Keratinocyte (primary cell): Measurements from ENCODE around the gene IL1A. TPM values are rescaled to one million over a fixed set of nuclear protein-coding genes. Genes with fewer than 3 reads are reported as not detected.

ENCODE experiments used
- DNase-seq: peaks from one replicate; pipeline ENCODE4 v3.0.0-alpha.2; 2011; ENCODE audit warnings: low read depth, missing footprints, low spot score
- FAIRE-seq: peaks from 2 replicates; lab custom pipeline; 2011; peaks lifted over from hg19 to GRCh38; lab: Jason Lieb, UNC
- H2AFZ ChIP-seq: 2 replicates; pipeline ENCODE4 v1.6.0; 2012; ENCODE audit warnings: low read length, control low read depth, inconsistent platforms; ENCODE audit not compliant: control insufficient read depth
- H3K27ac ChIP-seq: 2 replicates; pipeline ENCODE4 v1.5.1; 2011; ENCODE audit warnings: low read length; ENCODE audit not compliant: control insufficient read depth, insufficient read depth
- H3K27me3 ChIP-seq: 3 replicates; pipeline ENCODE4 v1.6.0; 2011; ENCODE audit warnings: low read length; ENCODE audit not compliant: control insufficient read depth, insufficient read depth; ENCODE audit errors: extremely low read depth
- H3K36me3 ChIP-seq, 2 experiments: 2 replicates in 1 of 2; 3 replicates in 1 of 2; pipeline ENCODE4 v1.5.1; 2011; ENCODE audit warnings: low read length in 2 of 2, mild to moderate bottlenecking in 1 of 2; ENCODE audit not compliant: control insufficient read depth in 2 of 2, insufficient read depth in 2 of 2; ENCODE audit errors: extremely low read depth in 1 of 2
- H3K4me1 ChIP-seq: 3 replicates; pipeline ENCODE4 v1.5.1; 2011; ENCODE audit warnings: low read length; ENCODE audit not compliant: control insufficient read depth, insufficient read depth; ENCODE audit errors: extremely low read depth
- H3K4me2 ChIP-seq: 3 replicates; pipeline ENCODE4 v1.6.0; 2011; ENCODE audit warnings: low read depth, low read length; ENCODE audit not compliant: control insufficient read depth, insufficient read depth; ENCODE audit errors: extremely low read depth
- H3K4me3 ChIP-seq, 3 experiments: fragments of 200-600 bp in 1 of 3; sonication (generic) in 1 of 3; 2 replicates in 2 of 3; 3 replicates in 1 of 3; pipeline ENCODE4 v1.5.1; 2011 to 2016; ENCODE audit warnings: low read length in 3 of 3, mild to moderate bottlenecking in 3 of 3, control low read depth in 2 of 3, inconsistent platforms in 1 of 3, low read depth in 1 of 3, mixed read lengths in 1 of 3, mixed run types in 1 of 3, moderate library complexity in 1 of 3; ENCODE audit not compliant: control insufficient read depth in 2 of 3, insufficient read depth in 2 of 3; ENCODE audit errors: extremely low read depth in 1 of 3
- H3K79me2 ChIP-seq: 2 replicates; pipeline ENCODE4 v1.6.0; 2012; ENCODE audit warnings: low read length; ENCODE audit not compliant: control insufficient read depth, insufficient read depth
- H3K9ac ChIP-seq: 3 replicates; pipeline ENCODE4 v1.6.0; 2011; ENCODE audit warnings: low read length; ENCODE audit not compliant: control insufficient read depth, insufficient read depth; ENCODE audit errors: extremely low read depth
- H3K9me1 ChIP-seq: 3 replicates; pipeline ENCODE4 v1.6.0; 2011; ENCODE audit warnings: low read length; ENCODE audit not compliant: control insufficient read depth, insufficient read depth; ENCODE audit errors: extremely low read depth
- H3K9me3 ChIP-seq: 2 replicates; pipeline ENCODE4 v1.5.1; 2012; ENCODE audit warnings: low read depth, low read length; ENCODE audit not compliant: control insufficient read depth
- H4K20me1 ChIP-seq: 3 replicates; pipeline ENCODE4 v1.6.0; 2011; ENCODE audit warnings: low read length; ENCODE audit not compliant: control insufficient read depth, insufficient read depth; ENCODE audit errors: extremely low read depth
- EZH2 ChIP-seq: IDR thresholded peaks from one replicate; pipeline ENCODE4 v1.6.1; 2012; ENCODE audit warnings: inconsistent platforms, mild to moderate bottlenecking, low read length, moderate library complexity
- dilution Hi-C: fragments of 300-500 bp; cut with MboI; formaldehyde crosslinking; loops from one replicate; pipeline ENCODE4 v1.7.0; 2020; ENCODE audit warnings: low sequenced_read_pairs; ENCODE audit not compliant: extremely low pct_ligation_motif_present
- polyA plus RNA-seq, 5 experiments: library from polyadenylated mRNA; depleted of rRNA in 3 of 5; stranded (reverse) in 3 of 5; stranded (forward) in 1 of 5; unstranded in 1 of 5; fragments of >200 nt; gene quantifications; 1 replicate in 1 of 5; 2 replicates in 3 of 5; 3 replicates in 1 of 5; pipeline versions ENCODE4 v1.2.1 to v1.2.3, GENCODE V29; 2011 to 2012; ENCODE audit warnings: missing spikeins in 2 of 5, low read depth in 1 of 5, low replicate concordance in 1 of 5
- TF ChIP-seq, protein P1 (sequence below), 3 experiments: IDR thresholded peaks in 1 of 3; conservative IDR thresholded peaks in 1 of 3; optimal IDR thresholded peaks in 1 of 3; 2 replicates in 2 of 3; 3 replicates in 1 of 3; pipeline versions ENCODE3 to v1.5.1; 2011; ENCODE audit warnings: low read length in 3 of 3, mild to moderate bottlenecking in 3 of 3, moderate library complexity in 2 of 3, control low read depth in 1 of 3, inconsistent platforms in 1 of 3; ENCODE audit not compliant: insufficient read depth in 2 of 3; ENCODE audit errors: extremely low read depth in 1 of 3

Gene IL1A
- polyA plus RNA-seq, 1 donor (not counting 4 experiments of a cell fraction or from before 2014, with no cell fraction given): 269 TPM

DNA sequence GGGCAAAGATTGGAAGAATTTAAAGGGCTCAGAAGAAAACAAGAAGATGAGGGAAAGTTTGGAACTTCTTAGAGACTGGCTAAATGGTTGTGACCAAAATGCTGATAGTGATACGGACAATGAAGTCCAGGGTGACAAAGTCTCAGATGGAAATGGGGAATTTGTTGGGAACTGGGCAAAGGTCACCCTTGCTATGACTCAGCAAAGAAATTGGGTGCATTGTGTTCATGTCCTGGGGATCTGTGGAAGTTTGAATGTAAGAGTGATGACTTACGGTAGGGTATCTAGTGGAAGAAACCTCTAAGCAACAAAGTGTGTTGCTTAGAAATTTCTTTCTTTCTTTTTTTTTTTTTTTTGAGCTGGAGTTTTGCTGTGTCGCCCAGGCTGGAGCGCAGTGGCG is 6.0 kb upstream of the IL1A start:
- dilution Hi-C loops: no loop called here
- TF ChIP-seq EZH2: no peak
- TF ChIP-seq, protein P1, sequence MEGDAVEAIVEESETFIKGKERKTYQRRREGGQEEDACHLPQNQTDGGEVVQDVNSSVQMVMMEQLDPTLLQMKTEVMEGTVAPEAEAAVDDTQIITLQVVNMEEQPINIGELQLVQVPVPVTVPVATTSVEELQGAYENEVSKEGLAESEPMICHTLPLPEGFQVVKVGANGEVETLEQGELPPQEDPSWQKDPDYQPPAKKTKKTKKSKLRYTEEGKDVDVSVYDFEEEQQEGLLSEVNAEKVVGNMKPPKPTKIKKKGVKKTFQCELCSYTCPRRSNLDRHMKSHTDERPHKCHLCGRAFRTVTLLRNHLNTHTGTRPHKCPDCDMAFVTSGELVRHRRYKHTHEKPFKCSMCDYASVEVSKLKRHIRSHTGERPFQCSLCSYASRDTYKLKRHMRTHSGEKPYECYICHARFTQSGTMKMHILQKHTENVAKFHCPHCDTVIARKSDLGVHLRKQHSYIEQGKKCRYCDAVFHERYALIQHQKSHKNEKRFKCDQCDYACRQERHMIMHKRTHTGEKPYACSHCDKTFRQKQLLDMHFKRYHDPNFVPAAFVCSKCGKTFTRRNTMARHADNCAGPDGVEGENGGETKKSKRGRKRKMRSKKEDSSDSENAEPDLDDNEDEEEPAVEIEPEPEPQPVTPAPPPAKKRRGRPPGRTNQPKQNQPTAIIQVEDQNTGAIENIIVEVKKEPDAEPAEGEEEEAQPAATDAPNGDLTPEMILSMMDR (optimal IDR thresholded peaks at IDR 0.05 in 1 of 3, IDR thresholded peaks at IDR 0.05 in 1 of 3, conservative IDR thresholded peaks at IDR 0.05 in 1 of 3; ENCODE audit: extremely low read depth in 1 of 3, insufficient read depth in 2 of 3, low read length in 3 of 3): no peak
- no peak overlapping the region for H3K4me3 ChIP-seq
- peaks cover 52% of the 10 kb centered on the region for H3K4me1 ChIP-seq
- H4K20me1 ChIP-seq: no peaks in the 10 kb centered on the region
- H3K79me2 ChIP-seq: peaks cover 6% of the 10 kb centered on the region
- H3K27ac ChIP-seq: no peak overlapping the region
- no peak overlapping the region for H3K4me2 ChIP-seq
- H2AFZ ChIP-seq: no peak overlapping the region
- no peaks in the 10 kb centered on the region for H3K9me3 ChIP-seq
- no peak overlapping the region for H3K9ac ChIP-seq
- no peaks in the 10 kb centered on the region for H3K36me3 ChIP-seq
- no peaks in the 10 kb centered on the region for H3K9me1 ChIP-seq
- DNase-seq: no peak
- H3K27me3 ChIP-seq: no peaks in the 10 kb centered on the region
- FAIRE-seq: no peak

DNA sequence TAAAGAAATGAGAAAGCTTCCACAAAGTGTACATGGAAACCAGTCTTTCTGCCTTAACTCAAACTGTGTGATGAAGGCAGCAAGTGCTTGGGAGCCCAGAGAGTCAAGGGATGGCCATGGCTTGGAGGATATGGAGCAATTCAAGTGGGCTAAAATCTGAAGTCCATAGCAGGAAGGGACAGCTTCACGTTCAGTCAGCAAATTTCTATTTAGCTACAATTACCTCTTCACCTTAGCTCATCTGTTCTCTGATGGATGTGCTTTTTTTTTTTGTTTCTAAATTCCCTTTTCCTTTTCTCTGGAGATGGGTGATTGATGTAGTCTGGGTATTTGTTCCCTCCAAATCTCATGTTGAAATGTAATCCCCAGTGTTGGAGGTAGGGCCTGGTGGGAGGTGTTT is 4.9 kb upstream of the IL1A start:
- H3K27ac ChIP-seq: no peak overlapping the region
- dilution Hi-C loops: no loop called here

More for the DNA sequence above, 4.9 kb upstream of the IL1A start:
- H3K36me3 ChIP-seq: peaks cover 0 to under 1% of the 10 kb centered on the region in 2 experiments
- H3K4me1 ChIP-seq: peaks cover 51% of the 10 kb centered on the region
- H2AFZ ChIP-seq: no peak overlapping the region
- no peak overlapping the region for H3K4me3 ChIP-seq
- no peak for TF ChIP-seq EZH2
- TF ChIP-seq, protein P1 (optimal IDR thresholded peaks at IDR 0.05 in 1 of 3, IDR thresholded peaks at IDR 0.05 in 1 of 3, conservative IDR thresholded peaks at IDR 0.05 in 1 of 3; ENCODE audit: extremely low read depth in 1 of 3, insufficient read depth in 2 of 3, low read length in 3 of 3): no peak
- no peak overlapping the region for H3K9ac ChIP-seq
- H3K27me3 ChIP-seq: no peaks in the 10 kb centered on the region
- H3K9me3 ChIP-seq: no peaks in the 10 kb centered on the region
- H4K20me1 ChIP-seq: no peaks in the 10 kb centered on the region
- H3K4me2 ChIP-seq: no peak overlapping the region
- no peak for DNase-seq
- H3K9me1 ChIP-seq: no peaks in the 10 kb centered on the region
- H3K79me2 ChIP-seq: peaks cover 11% of the 10 kb centered on the region
- no peak for FAIRE-seq
